ENCODE results near the gene C2CD4D. TPM values are rescaled to one million over a fixed set of nuclear protein-coding genes. Genes with fewer than 3 reads are reported as not detected.

C2CD4D gene
- polyA plus RNA-seq, 2 of the 4 experiments (the other 2 are of a cell fraction), result not detected

- ChIA-PET POLR2A (no interaction called here), CTCF (interaction anchor here (1.5 to 2.0 kb wide), 2 partner anchors 10 to 13 kb away, joined by 4 to 6 read pairs; no protein-coding TSS in a partner anchor)
- TF ChIP-seq, protein P1, sequence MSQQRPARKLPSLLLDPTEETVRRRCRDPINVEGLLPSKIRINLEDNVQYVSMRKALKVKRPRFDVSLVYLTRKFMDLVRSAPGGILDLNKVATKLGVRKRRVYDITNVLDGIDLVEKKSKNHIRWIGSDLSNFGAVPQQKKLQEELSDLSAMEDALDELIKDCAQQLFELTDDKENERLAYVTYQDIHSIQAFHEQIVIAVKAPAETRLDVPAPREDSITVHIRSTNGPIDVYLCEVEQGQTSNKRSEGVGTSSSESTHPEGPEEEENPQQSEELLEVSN (IDR thresholded peaks at IDR 0.05; ENCODE audit: borderline replicate concordance, low read depth), result no peak
- TF ChIP-seq BHLHE40 (IDR thresholded peaks at IDR 0.05; ENCODE audit: low read depth, low read length), result no peak
- no peak for TF ChIP-seq POLR2AphosphoS2 (conservative IDR thresholded peaks at IDR 0.05; ENCODE audit: low read length)
- TF ChIP-seq NR3C1 (IDR thresholded peaks at IDR 0.05), result no peak
- TF ChIP-seq CHD4 (IDR thresholded peaks at IDR 0.05; ENCODE audit: borderline replicate concordance), result no peak
- TF ChIP-seq, protein P2, sequence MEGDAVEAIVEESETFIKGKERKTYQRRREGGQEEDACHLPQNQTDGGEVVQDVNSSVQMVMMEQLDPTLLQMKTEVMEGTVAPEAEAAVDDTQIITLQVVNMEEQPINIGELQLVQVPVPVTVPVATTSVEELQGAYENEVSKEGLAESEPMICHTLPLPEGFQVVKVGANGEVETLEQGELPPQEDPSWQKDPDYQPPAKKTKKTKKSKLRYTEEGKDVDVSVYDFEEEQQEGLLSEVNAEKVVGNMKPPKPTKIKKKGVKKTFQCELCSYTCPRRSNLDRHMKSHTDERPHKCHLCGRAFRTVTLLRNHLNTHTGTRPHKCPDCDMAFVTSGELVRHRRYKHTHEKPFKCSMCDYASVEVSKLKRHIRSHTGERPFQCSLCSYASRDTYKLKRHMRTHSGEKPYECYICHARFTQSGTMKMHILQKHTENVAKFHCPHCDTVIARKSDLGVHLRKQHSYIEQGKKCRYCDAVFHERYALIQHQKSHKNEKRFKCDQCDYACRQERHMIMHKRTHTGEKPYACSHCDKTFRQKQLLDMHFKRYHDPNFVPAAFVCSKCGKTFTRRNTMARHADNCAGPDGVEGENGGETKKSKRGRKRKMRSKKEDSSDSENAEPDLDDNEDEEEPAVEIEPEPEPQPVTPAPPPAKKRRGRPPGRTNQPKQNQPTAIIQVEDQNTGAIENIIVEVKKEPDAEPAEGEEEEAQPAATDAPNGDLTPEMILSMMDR (IDR thresholded peaks at IDR 0.05), result no peak
- no peak for TF ChIP-seq FOSL2 (IDR thresholded peaks at IDR 0.05)
- TF ChIP-seq FOSL2 (CRISPR knock-in tag; IDR thresholded peaks at IDR 0.05), result no peak
- TF ChIP-seq CBX2 (IDR thresholded peaks at IDR 0.05; ENCODE audit: borderline replicate concordance, low read depth), result no peak
- ATAC-seq (no peak), FAIRE-seq (no peak), DNase-seq (ENCODE audit: low read depth in 1 of 2, low spot score in 1 of 2) (no peak)
- Histone ChIP-seq H3K27ac (no peak overlapping the region), H3K4me2 (no peak overlapping the region), H3K9me3 (no peaks in the 10 kb centered on the region), H3K4me3 (no peak overlapping the region), H3K4me1 (peaks cover 22% of the 10 kb centered on the region)
- WGBS (ENCODE audit: missing lambda C conversion rate), result 88% methylated on average over 6 of the region's 6 CpGs
Measured at GRCh38 chr1:151830055-151830454, 9.6 kb downstream of the C2CD4D start.

DNA sequence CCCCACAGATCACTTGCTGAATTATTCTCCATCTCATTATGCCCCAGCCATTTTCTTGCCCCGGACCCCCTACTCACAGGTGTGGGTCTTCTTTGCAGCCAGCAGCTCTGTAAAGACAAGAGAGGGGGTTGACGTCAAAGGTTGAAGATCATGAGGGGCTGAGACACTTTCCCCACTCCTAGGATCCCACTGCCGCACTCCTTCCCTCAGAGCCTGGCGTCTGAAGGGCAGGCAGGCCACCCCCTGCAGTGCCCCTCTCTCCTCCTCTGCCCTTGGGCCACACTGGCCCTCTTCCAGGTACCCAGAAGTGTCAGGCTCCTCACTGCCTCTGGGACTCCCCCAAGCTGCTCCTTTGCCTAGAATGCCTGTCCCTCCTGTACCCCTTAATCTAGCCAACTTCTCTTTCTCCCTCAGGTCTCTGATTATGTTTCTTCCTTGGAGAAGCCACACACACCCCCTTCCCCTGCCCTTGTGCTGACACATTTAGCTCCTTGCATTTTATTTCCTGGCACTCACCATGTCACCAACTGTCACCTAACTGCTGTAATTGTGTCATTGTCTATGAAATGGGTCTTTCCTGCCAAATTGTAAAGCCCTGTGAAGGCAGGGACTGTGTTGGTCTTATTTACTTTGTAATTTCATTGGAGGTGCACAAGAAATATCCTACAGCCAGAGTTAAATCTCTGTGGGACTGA lies 10.1 kb downstream of the C2CD4D start:
- Histone ChIP-seq H3K9me3 (no peaks in the 10 kb centered on the region), H3K4me3 (no peak overlapping the region), H3K4me1 (peaks cover 22% of the 10 kb centered on the region), H3K4me2 (no peak overlapping the region), H3K27ac (no peak overlapping the region)
- ATAC-seq, result no peak
- FAIRE-seq, result no peak
- TF ChIP-seq JUN (IDR thresholded peaks at IDR 0.05) (no peak), MAFK (IDR thresholded peaks at IDR 0.05; ENCODE audit: partially characterized antibody) (no peak), NFE2L2 (conservative IDR thresholded peaks at IDR 0.05; ENCODE audit: low read length) (no peak), HOXB13 (CRISPR knock-in tag; IDR thresholded peaks at IDR 0.05; ENCODE audit: low read depth) (no peak), RNF2 (IDR thresholded peaks at IDR 0.05; ENCODE audit: borderline replicate concordance, low read depth) (no peak), RFX5 (IDR thresholded peaks at IDR 0.05) (no peak), GATA3 (IDR thresholded peaks at IDR 0.05; ENCODE audit: borderline replicate concordance) (no peak), CHD2 (IDR thresholded peaks at IDR 0.05; ENCODE audit: low read length, partially characterized antibody) (no peak), KDM1A (IDR thresholded peaks at IDR 0.05; ENCODE audit: low read depth) (no peak), POLR2AphosphoS2 (conservative IDR thresholded peaks at IDR 0.05; ENCODE audit: low read length) (no peak), JUNB (IDR thresholded peaks at IDR 0.05) (no peak), POLR2A (IDR thresholded peaks at IDR 0.05; ENCODE audit: low read length) (no peak), MAZ (IDR thresholded peaks at IDR 0.05; ENCODE audit: borderline replicate concordance, low read depth, low read length) (no peak)
- ChIA-PET CTCF (interaction anchor here (2.0 kb wide), 1 partner anchor 14 kb away, joined by 4 read pairs; no protein-coding TSS in a partner anchor), POLR2A (no interaction called here)
- 67% methylated on average over 4 of the region's 4 CpGs for WGBS (ENCODE audit: missing lambda C conversion rate)
- DNase-seq (ENCODE audit: low read depth in 1 of 2, low spot score in 1 of 2), result no peak

- H3K4me1 ChIP-seq, result peaks cover 22% of the 10 kb centered on the region
- no peak overlapping the region for H3K4me2 ChIP-seq
- POLR2A ChIA-PET, result no interaction called here
- DNase-seq (ENCODE audit: low read depth in 1 of 2, low spot score in 1 of 2) (no peak), ATAC-seq (no peak), FAIRE-seq (no peak)
- CTCF ChIA-PET, result interaction anchor here (0.6 to 2.0 kb wide), 3 partner anchors 7 to 281 kb away, joined by 3 to 6 read pairs (median 4); no protein-coding TSS in a partner anchor
- 63% methylated on average over 11 of the region's 12 CpGs for WGBS (ENCODE audit: missing lambda C conversion rate)
- H3K27ac ChIP-seq, result no peak overlapping the region
- H3K4me3 ChIP-seq, result no peak overlapping the region
- H3K9me3 ChIP-seq, result no peaks in the 10 kb centered on the region
- TF ChIP-seq MAZ (IDR thresholded peaks at IDR 0.05; ENCODE audit: borderline replicate concordance, low read depth, low read length) (no peak), CBX2 (IDR thresholded peaks at IDR 0.05; ENCODE audit: borderline replicate concordance, low read depth) (no peak), PHF8 (IDR thresholded peaks at IDR 0.05; ENCODE audit: borderline replicate concordance, low read depth) (no peak), POLR2A (IDR thresholded peaks at IDR 0.05; ENCODE audit: low read length) (no peak), HDAC2 (IDR thresholded peaks at IDR 0.05) (no peak), HOXA7 (CRISPR knock-in tag; IDR thresholded peaks at IDR 0.05) (no peak), USF2 (IDR thresholded peaks at IDR 0.05) (no peak), RAD21 (conservative IDR thresholded peaks at IDR 0.05 in 1 of 2, IDR thresholded peaks at IDR 0.05 in 1 of 2) (no peak), FOXS1 (CRISPR knock-in tag; IDR thresholded peaks at IDR 0.05) (no peak), NPAS2 (CRISPR knock-in tag; IDR thresholded peaks at IDR 0.05; ENCODE audit: borderline replicate concordance) (no peak), MYC (IDR thresholded peaks at IDR 0.05; ENCODE audit: borderline replicate concordance, low read length) (no peak), CEBPB (IDR thresholded peaks at IDR 0.05) (no peak), NR3C1 (IDR thresholded peaks at IDR 0.05) (no peak), CHD2 (IDR thresholded peaks at IDR 0.05; ENCODE audit: low read length, partially characterized antibody) (no peak)
- TF ChIP-seq, protein P3, sequence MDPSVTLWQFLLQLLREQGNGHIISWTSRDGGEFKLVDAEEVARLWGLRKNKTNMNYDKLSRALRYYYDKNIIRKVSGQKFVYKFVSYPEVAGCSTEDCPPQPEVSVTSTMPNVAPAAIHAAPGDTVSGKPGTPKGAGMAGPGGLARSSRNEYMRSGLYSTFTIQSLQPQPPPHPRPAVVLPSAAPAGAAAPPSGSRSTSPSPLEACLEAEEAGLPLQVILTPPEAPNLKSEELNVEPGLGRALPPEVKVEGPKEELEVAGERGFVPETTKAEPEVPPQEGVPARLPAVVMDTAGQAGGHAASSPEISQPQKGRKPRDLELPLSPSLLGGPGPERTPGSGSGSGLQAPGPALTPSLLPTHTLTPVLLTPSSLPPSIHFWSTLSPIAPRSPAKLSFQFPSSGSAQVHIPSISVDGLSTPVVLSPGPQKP (IDR thresholded peaks at IDR 0.05; ENCODE audit: low read depth, low read length), result no peak
Measured at GRCh38 chr1:151828921-151829320, 10.7 kb downstream of the C2CD4D start.
